ENCODE results near the gene MSX2. TPM values are rescaled to one million over a fixed set of nuclear protein-coding genes. Genes with fewer than 3 reads are reported as not detected.

Gene MSX2
- total RNA-seq, 2 experiments from 2014 or later = not detected

- Histone ChIP-seq H3K27ac (ENCODE audit: low read depth, low read length, poor library complexity, severe bottlenecking) (no peak overlapping the region), H3K4me2 (ENCODE audit: low read length) (no peak overlapping the region), H3K79me2 (ENCODE audit: insufficient read depth, low read depth, low read length) (no peaks in the 10 kb centered on the region), H2AFZ (ENCODE audit: low read length) (no peak overlapping the region), H3K9me3 (ENCODE audit: low read length) (no peaks in the 10 kb centered on the region), H3K36me3 (ENCODE audit: insufficient read depth, low read length) (no peaks in the 10 kb centered on the region), H3K9me2 (ENCODE audit: insufficient read depth, low read length) (no peaks in the 10 kb centered on the region), H4K20me1 (ENCODE audit: insufficient read depth, low read length) (no peaks in the 10 kb centered on the region), H3K4me3 (ENCODE audit: low read depth, low read length, poor library complexity, severe bottlenecking) (no peak overlapping the region), H3K4me1 (ENCODE audit: insufficient read depth, low read length, poor library complexity, severe bottlenecking) (no peaks in the 10 kb centered on the region)
- DNase-seq (ENCODE audit: low spot score) = no peak
- ChIA-PET CTCF (ENCODE audit: unreplicated experiment) (no interaction called here), POLR2A (no interaction called here)
- TF ChIP-seq EZH2phosphoT487 (IDR thresholded peaks at IDR 0.05; ENCODE audit: borderline replicate concordance, low read depth, low read length) (no peak), CTCF (conservative IDR thresholded peaks at IDR 0.05; ENCODE audit: low read length) (no peak)
- intact Hi-C loops (cut with micrococcal nuclease; ENCODE audit: unreplicated experiment) = no loop called here
- BruUV-seq (replicated peaks) = no TSS peak
These were observed 44.6 kb downstream of the MSX2 start for GRCh38 chr5:174769005-174769404.

GRCh38 chr5:174773371-174773770 is 49.0 kb downstream of the MSX2 start:
- no peaks in the 10 kb centered on the region for H3K9me3 ChIP-seq (ENCODE audit: low read length)
- no peak overlapping the region for H3K4me2 ChIP-seq (ENCODE audit: low read length)
- no peaks in the 10 kb centered on the region for H3K4me1 ChIP-seq (ENCODE audit: insufficient read depth, low read length, poor library complexity, severe bottlenecking)
- H3K9me2 ChIP-seq (ENCODE audit: insufficient read depth, low read length) = no peaks in the 10 kb centered on the region
- no peaks in the 10 kb centered on the region for H3K79me2 ChIP-seq (ENCODE audit: insufficient read depth, low read depth, low read length)
- POLR2A ChIA-PET = no interaction called here
- intact Hi-C loops (cut with micrococcal nuclease; ENCODE audit: unreplicated experiment) = no loop called here
- DNase-seq (ENCODE audit: low spot score) = no peak
- no peaks in the 10 kb centered on the region for H3K36me3 ChIP-seq (ENCODE audit: insufficient read depth, low read length)
- H3K27ac ChIP-seq (ENCODE audit: low read depth, low read length, poor library complexity, severe bottlenecking) = no peak overlapping the region
- no peaks in the 10 kb centered on the region for H4K20me1 ChIP-seq (ENCODE audit: insufficient read depth, low read length)
- no peak overlapping the region for H3K4me3 ChIP-seq (ENCODE audit: low read depth, low read length, poor library complexity, severe bottlenecking)
- no peak overlapping the region for H2AFZ ChIP-seq (ENCODE audit: low read length)
- BruUV-seq (replicated peaks) = no TSS peak
- TF ChIP-seq EZH2phosphoT487 (IDR thresholded peaks at IDR 0.05; ENCODE audit: borderline replicate concordance, low read depth, low read length) (no peak), CTCF (conservative IDR thresholded peaks at IDR 0.05; ENCODE audit: low read length) (no peak)
- CTCF ChIA-PET (ENCODE audit: unreplicated experiment) = no interaction called here

DNA sequence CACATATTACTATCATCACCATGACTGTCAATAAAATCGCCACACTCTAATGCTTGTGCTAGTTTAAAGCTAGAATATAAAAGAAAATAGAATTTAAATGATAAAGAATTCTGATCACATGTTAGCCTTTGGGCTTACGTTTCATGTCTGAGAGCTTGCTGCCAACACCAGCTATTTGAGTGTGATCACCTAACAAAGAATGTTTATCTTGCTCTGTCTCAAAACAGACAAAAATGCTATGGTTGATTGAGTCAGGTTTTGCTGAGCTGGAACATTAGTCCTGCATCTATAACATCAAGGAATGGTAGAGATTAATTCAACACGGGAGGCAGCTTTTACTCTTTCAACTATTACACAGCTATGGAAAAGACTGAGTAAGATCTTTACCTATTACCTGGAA is 50.7 kb downstream of the MSX2 start:
- no peak for TF ChIP-seq CTCF (conservative IDR thresholded peaks at IDR 0.05; ENCODE audit: low read length)
- TF ChIP-seq EZH2phosphoT487 (IDR thresholded peaks at IDR 0.05; ENCODE audit: borderline replicate concordance, low read depth, low read length) = no peak
- H4K20me1 ChIP-seq (ENCODE audit: insufficient read depth, low read length) = no peaks in the 10 kb centered on the region
- H3K79me2 ChIP-seq (ENCODE audit: insufficient read depth, low read depth, low read length) = no peaks in the 10 kb centered on the region
- H3K9me3 ChIP-seq (ENCODE audit: low read length) = no peaks in the 10 kb centered on the region
- no peak overlapping the region for H2AFZ ChIP-seq (ENCODE audit: low read length)
- no peaks in the 10 kb centered on the region for H3K9me2 ChIP-seq (ENCODE audit: insufficient read depth, low read length)
- intact Hi-C loops (cut with micrococcal nuclease; ENCODE audit: unreplicated experiment) = no loop called here
- H3K27ac ChIP-seq (ENCODE audit: low read depth, low read length, poor library complexity, severe bottlenecking) = no peak overlapping the region
- H3K36me3 ChIP-seq (ENCODE audit: insufficient read depth, low read length) = no peaks in the 10 kb centered on the region
- no peak overlapping the region for H3K4me3 ChIP-seq (ENCODE audit: low read depth, low read length, poor library complexity, severe bottlenecking)
- ChIA-PET CTCF (ENCODE audit: unreplicated experiment) (no interaction called here), POLR2A (interaction anchor here (0.5 to 0.6 kb wide), 3 partner anchors 16 to 618 kb away, joined by 3 to 4 read pairs (median 3); no protein-coding TSS in a partner anchor)
- H3K4me2 ChIP-seq (ENCODE audit: low read length) = no peak overlapping the region
- no peak for DNase-seq (ENCODE audit: low spot score)
- no TSS peak for BruUV-seq (replicated peaks)
- H3K4me1 ChIP-seq (ENCODE audit: insufficient read depth, low read length, poor library complexity, severe bottlenecking) = no peaks in the 10 kb centered on the region

All from OCI-LY7 (cell line).